HG02884 (cell line): Measurements from ENCODE around the gene FANCI.
"Not testable (repeated sequence)": the region's sequence is repeated elsewhere in the genome, so short reads cannot be mapped to it uniquely, and the experiment has no call there.

ENCODE experiments used
- ATAC-seq: cut with Tn5 transposase; IDR thresholded peaks from one replicate; pipeline ENCODE4 v1.9.1; 2021; ENCODE audit warnings: mild to moderate bottlenecking, moderate library complexity; ENCODE audit not compliant: unreplicated experiment

The FANCI gene

DNA sequence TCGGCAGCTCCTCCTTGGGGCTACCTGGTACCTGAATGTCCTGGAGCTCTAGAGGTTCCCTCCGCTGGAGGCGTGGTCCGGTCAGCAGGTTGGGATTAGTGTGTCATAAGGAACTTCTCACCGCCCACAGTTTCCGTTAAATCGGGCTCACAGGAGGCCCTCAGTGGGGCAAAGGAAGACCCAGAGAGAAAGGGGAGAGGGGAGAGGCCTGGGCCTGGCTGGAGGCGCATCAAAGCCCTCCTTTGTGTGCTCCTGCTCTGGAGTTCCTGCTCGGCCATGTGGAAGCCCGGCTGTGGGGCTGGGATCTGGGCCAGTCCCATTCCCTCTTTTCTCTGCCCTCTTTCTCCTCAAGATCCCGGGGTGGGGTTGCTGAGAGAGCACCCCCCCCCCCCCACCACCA, 22.2 kb upstream of the FANCI start, which contains the start of gene RLBP1:
TSS of gene RLBP1 (minus strand) at position 37 of the 400 bp plus-strand sequence. CDS start 2,604 bp downstream, outside the sequence.
- ATAC-seq = no peak

DNA sequence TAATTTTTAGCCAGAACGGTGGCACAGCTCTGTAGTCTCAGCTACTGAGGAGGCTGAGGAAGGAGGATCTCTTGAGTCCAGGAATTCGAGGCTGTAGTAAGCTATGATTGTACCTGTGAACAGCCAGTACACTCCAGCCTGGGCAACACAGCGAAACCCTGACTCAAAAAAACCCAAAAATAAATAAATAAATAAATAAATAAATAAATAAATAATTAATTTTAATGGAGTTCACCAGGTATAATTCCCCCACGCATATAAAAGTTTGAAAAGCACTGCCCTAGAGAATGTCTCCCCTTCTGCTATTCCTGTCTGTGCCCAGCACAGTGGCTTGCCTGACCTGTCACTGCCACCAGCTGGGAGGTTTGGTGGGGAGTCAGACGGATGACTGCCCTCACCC, 18.2 kb upstream of the FANCI start:
- ATAC-seq = no peak

DNA sequence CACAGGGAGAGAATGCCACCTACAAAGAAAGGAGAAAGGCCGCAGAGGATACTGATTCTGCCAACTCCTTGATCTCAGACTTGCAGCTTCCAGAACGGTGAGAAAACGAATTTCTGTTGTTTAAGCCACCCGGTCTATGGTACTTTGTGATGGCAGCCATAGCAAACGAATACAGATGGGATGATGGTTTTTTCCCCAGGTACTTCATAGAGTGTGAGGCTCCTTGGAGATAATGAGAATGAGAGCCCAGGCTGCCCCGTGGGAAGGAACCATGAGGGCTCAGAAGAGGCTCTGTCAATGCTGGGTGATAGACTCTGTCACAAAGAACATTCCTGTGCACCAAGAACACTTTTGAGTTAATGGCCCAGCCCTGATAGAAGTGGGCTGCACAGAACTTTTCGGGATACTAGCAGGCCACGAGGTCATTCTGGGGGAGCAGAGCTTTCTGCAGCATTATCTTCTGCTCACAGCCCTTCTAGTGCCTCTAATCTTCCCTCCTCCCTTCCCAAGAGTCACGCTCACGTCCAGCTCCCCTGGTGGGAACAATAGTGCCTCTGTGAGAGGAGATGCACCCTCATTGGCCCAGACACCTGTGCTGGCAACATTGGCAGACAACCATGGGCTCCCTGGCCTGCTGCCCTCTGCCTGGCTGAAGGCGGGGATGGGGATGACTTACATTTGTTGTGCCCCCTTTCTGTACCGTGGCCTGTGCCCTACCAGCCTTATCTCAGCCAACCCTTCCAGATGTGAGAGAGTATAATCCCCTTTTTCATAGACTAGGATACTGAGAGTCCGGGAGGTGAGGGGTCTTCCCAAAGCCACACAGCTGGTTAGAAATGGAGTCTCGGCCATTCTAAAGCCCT, 17.2 kb upstream of the FANCI start:
- ATAC-seq = no peak

DNA sequence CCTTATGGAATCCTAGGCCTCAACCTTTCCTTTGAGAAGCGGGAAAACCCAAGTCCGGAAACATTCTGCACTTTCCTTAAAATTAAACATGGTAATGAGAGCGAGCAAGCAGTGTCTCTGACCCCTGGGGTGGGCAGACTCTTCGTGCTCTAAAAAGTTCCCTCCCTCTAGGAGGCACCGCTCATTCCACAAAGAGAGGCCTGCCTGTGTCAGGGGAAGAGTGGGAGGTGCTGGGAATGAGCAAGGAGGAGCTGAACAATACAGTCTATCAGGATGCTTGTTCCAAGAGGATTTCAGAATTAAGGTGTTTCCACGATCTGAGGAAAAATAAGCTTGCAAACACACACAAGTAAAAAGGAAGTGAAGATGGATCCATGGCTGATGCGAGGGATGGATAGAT, 16.4 kb upstream of the FANCI start:
- ATAC-seq = no peak

DNA sequence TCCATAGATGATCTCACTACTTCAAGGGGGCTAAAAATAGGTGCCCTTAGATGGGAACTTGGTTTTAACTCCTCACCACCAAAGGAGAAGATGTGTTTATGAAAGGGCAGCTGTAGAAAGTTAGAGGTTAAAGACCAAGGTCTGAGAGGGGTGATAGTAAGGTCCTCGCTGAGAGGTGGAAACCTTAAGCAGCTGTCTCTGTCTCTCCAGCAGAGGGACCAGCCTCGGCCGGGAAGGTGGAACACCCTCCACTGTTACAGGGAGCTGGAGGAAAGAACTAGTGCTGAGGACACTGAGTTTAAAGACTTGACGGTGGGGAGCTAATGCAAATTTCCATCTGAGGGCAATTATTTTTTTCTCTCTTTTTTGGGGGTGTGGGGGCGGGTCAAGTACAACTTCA, 13.5 kb upstream of the FANCI start:
- no peak for ATAC-seq

DNA sequence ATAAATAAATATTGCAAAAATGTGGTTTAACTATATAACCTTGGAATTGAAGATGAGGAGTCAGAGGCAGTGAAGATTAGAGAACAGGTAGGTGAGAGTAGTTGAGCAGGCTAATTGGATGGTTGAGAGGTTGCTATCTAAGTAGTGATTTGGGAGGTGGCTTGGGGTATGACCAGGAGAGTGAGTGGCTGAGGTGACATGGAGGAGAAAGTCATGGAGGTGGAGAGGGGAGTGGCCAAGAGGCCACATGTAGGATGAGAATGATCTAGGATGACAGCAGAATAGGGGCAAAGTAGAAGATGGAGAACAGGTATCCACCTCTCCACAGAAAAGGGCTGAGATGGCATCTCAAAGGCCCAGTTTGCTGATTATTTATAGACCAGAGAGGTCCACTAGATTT, 11.9 kb upstream of the FANCI start:
- ATAC-seq = no peak

DNA sequence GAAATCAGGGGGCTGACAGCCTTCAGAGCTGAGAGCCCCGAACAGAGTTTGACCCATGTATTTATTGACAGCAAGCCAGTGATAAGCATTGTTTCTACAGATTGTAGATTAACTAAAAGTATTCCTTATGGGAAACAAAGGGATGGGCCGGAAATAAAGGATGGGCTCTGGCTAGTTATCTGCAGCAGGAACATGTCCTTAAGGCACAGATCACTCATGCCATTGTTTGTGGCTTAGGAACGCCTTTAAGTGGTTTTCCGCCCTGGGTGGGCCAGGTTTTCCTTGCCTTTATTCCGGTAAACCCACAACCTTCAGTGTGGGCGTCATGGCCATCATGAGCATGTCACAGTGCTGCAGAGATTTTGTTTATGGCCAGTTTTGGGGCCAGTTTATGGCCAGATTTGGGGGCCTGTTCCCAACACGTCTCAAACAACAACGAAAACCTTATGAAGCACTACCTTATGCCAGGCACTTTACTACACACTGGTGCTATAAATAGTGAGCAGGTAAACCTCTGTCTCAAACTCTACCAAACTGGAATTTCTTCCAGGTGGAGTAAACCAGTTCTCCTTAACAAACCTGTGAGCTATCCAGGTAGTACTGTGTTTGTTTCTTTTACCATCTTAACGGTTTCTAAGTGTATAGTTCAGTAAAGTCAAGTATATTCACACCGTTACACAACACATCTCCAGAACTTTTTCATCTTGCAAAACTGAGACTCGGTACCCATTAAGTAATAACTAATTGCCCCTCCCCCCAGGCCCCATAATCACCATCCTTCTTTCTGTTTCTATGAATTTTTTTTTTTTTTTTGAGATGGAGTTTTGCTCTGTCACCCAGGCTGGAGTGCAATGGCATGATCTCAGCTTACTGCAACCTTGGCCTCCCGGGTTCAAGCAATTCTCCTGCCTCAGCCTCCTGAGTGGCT, 3.6 kb upstream of the FANCI start:
- not testable (repeated sequence) for ATAC-seq

DNA sequence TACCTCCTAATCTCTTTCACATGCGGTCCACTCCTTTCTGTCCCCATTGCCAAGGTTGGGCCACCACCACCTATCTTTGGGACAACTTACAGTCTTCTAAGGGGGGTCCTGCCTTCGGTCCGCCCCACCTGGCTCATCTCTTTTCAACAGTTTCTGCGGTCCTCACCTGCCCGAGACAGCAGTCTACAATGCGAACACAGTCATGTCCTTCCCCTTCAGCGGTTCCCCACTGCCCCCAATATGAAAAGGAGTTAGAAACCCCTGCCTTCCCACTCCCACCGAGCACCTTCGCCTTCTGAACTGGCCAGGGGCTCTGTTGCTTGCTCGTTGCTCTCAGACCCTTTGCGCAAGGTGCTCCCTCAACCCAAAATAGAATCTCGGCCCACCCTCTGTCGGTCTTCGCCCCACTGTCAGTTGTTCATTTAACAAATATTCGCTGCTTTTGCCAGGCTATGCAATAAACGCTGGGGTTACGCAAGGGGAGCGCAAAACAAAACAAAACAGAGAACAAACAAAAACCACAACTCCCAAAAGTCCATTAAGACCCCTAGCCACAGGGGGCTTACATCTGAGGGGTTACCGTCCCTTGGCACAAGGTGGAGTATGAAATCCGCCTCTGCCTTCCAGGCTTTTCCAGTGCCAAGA, 611 bp upstream of the FANCI start:
- no peak for ATAC-seq

DNA sequence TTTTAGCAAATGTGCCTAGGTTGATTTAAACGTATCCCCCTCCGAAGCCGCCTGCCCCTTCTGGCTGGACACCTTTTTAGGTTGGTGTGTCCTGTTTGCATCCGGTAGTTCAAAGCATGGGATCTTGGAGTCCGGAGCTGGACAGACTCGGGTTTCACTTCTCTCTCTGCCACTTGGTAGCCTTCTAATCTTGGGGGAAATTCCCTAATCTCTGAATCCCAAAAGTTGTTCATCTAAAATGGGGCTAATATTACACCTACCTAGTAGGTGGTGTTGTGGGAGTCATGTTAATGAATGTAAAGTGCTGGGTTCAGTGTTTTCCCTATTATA, 760 bp downstream of the FANCI start:
- peak; percentile 30 for ATAC-seq

DNA sequence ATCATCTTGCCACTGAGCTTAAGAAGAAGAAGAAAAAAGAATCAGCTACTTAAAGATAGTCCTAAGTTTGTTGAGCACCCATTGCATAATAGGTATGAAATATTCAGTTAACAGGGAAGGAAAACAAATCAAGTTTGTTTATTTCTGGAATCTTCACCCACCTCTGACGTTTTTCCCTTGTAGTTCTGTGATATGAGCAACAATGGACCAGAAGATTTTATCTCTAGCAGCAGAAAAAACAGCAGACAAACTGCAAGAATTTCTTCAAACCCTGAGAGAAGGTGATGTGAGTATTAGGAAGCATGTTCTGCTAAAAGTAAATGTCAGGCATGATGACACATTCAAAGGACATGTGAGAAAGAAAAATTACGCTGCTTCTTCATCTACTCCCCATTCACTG, 3.7 kb downstream of the FANCI start:
- ATAC-seq = no peak

DNA sequence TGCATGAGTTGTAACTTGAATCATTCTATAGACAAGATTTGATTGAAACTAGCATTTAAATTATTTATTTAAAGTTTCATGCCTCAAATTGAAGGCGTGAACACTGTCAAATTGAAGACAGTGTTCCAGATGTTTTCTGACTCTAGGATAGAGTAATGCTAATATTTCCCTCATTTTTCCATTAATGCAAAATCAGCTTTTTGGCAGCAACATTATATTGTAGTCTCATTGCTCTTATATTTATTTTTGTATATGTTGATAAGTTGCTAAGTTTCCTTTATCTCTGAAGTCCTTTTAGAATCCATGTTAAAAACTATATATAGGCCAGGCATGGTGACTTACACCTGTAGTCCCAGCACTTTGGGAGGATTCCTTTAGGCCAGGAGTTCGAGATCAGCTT, 4.8 kb downstream of the FANCI start:
- no peak for ATAC-seq

DNA sequence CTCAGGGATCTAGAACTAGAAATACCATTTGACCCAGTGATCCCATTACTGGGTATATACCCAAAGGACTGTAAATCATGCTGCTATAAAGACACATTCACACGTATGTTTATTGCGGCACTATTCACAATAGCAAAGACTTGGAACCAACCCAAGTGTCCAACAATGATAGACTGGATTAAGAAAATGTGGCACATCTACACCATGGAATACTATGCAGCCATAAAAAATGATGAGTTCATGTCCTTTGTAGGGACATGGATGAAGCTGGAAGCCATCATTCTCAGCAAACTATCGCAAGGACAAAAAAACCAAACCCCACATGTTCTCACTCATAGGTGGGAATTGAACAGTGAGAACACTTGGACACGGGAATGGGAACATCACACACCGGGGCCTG, 6.4 kb downstream of the FANCI start:
- not testable (repeated sequence) for ATAC-seq

DNA sequence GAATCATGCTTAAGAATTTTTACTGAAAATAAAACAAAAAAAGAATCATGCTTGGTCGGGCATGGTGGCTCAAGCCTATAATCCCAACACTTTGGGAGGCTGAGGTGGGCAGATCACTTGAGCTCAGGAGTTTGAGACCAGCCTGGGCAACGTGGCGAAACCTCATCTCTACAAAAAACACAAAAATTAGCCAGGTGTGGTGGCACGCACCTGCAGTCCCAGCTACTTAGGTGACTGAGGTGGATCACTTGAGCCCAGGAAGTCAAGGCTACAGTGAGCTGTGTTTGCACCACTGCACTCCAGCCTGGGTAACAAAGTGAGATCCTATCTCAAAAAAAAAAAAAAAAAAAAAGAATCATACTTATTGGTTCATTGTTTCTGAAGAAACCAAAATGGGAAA, 33.5 kb downstream of the FANCI start:
- ATAC-seq = not testable (repeated sequence)

DNA sequence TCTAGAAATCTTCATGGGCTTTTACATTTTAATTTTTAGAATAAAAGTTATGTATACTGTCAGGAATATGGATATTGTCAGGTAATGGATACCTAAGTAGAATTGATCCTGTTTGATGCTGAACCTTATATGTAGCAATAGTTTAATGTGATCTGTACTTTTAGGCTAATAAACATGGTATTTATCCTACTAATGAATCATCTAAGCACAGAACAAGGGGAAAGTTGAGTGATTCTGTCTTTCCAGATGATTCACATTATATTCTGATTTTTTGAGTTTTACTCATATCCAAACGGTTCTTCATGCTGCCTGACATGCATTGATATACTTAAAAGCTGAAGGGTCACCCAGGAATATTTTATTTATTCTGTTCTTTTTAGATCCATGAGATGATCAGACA, 34.5 kb downstream of the FANCI start:
- no peak for ATAC-seq

DNA sequence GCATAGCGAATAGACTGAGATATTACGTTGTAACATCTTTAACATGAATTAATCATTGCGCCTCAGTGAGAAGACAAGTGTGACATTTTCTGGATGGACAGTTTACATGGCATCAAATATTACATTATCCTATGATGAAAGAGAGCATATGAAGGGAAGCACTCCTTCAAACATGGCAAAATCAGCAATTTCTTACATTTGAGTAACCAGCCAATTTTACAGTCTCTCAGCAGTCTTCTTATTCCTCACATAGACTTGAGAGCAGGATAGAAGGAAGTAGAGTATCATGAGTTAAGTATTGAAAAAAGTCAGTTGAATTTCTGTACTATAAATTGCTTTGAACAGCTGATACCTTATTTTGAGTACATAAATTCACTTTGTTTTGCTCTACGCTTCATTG, 38.9 kb downstream of the FANCI start:
- ATAC-seq = no peak

DNA sequence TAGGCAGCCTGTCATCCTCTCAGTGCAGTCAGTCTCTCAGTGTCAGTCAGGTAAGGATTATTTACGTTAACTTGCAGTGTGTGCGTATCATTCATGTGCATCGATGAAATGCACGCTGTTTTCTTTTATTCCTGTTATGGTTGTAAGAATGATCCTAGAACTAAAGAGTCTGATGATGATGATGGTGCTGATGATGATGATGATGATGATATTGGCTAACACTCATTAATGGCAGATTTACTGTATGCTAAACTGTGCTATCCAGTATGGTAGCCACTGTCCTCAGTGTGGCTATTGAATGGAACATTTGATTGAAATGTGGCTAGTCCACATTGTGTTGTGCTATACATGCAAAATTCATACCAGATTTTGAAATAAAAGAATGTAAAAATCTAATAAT, 39.4 kb downstream of the FANCI start:
- no peak for ATAC-seq

DNA sequence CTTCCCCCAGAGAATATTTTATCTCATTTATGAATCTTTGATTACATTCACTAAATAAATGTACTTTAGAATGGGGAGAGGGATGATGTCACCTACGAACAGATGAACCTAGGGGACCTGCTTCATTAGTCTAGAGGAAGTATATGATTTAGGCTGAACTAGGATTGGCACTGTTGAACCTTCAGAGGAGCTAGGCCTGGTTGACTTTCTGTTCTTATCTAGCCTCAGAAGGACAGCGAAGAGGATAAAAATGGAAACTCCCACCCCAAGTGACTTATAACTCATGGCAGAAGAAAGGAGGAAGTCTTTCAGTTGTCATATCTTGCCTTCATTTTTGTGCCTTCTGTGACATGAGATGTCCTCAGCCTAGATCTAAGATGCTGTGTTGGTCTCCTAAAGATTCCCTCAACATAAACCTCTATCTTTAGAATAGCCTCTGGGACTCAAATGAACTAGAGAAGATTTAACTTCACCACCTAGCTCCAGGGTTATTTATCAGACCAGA, 48.2 kb downstream of the FANCI start:
- ATAC-seq = no peak

DNA sequence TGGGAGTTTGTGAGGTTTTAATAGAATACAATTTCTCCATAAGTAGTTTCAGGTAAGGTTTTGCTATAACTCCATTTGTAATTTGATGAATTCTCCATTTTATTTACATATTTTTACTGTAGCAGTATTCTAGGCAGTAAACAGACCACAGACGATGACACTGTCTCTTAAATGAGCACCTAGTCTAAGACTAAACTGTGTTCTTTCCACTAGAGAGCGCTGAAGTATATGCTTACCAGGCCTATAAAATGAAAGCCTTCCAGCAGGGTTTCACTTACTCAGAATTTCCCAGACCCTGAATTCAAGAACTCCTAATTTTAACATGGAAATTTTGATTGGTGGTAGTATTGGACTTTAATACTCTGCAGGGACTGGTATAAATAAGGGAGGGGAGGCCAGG, 49.2 kb downstream of the FANCI start:
- no peak for ATAC-seq

DNA sequence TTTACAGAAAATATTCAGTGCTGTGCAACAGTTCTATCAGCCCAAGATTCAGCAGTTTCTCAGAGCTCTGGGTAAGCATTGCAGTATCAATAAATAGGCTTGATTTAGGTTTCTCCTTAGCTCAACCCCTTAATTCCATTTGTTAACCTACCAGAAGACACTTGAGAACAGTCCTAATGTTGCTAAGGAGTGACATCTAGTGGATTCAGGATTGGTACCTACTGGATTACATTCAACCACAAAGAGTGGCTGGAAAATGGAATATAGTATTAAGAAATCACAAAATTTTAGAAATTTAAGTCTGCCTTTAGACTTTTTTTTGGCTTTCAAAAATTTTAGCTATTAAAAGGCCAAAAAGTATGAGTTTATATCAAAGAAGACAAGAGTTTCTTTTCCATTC, 56.1 kb downstream of the FANCI start:
- ATAC-seq = no peak

DNA sequence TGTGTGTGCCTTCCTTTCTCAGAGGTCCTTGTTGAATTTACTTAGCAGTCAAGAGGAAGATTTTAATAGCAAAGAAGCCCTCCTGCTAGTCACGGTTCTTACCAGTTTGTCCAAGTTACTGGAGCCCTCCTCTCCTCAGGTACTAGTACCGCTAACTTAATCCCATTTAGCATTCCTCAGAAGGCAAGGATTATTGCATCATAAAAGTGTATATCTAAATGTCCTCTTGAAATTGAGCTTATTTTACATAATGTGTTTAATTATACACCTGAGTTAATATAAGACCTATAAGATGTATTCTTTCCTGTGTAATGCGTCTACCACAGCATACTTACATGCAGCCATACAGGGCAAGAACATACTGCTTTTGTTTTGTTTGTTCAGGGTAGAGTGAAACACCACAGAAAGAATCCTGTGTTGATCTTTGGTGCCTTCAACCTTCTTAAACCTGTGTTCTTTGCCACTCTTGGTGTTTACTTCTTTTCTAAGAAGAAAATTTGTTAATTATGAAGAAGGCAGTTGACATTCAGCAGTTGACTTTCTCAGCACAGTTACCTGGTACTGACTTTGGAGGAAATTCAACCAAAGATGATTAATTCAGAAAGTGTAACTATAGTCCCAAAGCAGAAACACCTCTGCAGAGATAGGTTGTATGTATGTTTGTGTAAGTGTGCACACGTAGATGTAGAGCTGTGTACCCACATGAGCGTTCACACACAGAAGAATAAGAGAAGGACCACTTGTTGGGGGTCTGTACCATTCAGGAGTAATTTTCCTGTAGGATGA, 57.7 kb downstream of the FANCI start:
- no peak for ATAC-seq

DNA sequence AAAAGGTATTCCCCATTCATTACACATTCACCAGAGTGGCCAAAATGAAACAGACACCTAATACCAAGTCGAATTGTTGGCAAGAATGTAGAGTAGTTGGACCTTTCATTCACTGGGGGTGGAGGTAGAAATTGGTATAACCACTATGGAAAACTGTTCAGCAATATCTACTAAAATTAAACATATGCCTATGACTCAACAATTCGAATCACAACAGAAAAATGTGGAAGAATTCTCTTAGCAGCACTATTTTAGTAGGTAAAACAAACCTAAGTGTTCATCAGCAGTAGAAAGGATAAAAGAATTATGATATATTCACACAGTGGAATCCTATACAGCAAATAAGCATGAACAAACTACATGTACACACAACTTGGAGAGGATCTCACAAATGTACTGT, 60.2 kb downstream of the FANCI start:
- ATAC-seq = no peak
